Fibroblast of lung (primary cell): ENCODE data around the gene PPIB. TPM values are rescaled to one million over a fixed set of nuclear protein-coding genes. Genes with fewer than 3 reads are reported as not detected.

Experiments
- DNase-seq, 2 donors: peaks; one replicate each; pipeline versions ENCODE4 v3.0.0 to v3.0.0-alpha.2; 2010; ENCODE audit warnings: low read depth in 2 of 2
- H2AFZ ChIP-seq: 2 replicates; pipeline ENCODE4 v1.5.1; 2012; ENCODE audit warnings: low read length, control low read depth, inconsistent platforms
- H3K27ac ChIP-seq: 2 replicates; pipeline ENCODE4 v1.5.1; 2011; ENCODE audit warnings: low read length, control low read depth; ENCODE audit not compliant: insufficient read depth
- H3K27me3 ChIP-seq: 2 replicates; pipeline ENCODE4 v1.5.1; 2011; ENCODE audit warnings: mild to moderate bottlenecking, low read length; ENCODE audit not compliant: control insufficient read depth, insufficient read depth
- H3K36me3 ChIP-seq: 2 replicates; pipeline ENCODE4 v1.5.1; 2011; ENCODE audit warnings: low read length; ENCODE audit not compliant: control insufficient read depth, insufficient read depth
- H3K4me1 ChIP-seq: 2 replicates; pipeline ENCODE4 v1.5.1; 2011; ENCODE audit warnings: low read length; ENCODE audit not compliant: control insufficient read depth, insufficient read depth; ENCODE audit errors: extremely low read depth
- H3K4me2 ChIP-seq: 2 replicates; pipeline ENCODE4 v1.5.1; 2011; ENCODE audit warnings: low read length, control low read depth; ENCODE audit not compliant: insufficient read depth; ENCODE audit errors: extremely low read depth
- H3K4me3 ChIP-seq, 4 experiments: fragments of 200-600 bp in 1 of 4; sonication (generic) in 1 of 4; replicated peaks in 1 of 4; 2 replicates each; pipeline ENCODE4 v1.5.1; 2011 to 2016; ENCODE audit warnings: low read length in 4 of 4, low read depth in 3 of 4, mild to moderate bottlenecking in 3 of 4, control low read depth in 2 of 4, inconsistent platforms in 1 of 4, mixed read lengths in 1 of 4; ENCODE audit not compliant: insufficient read depth in 1 of 4; ENCODE audit errors: control extremely low read depth in 1 of 4
- H3K79me2 ChIP-seq: 2 replicates; pipeline ENCODE4 v1.5.1; 2012; ENCODE audit warnings: mild to moderate bottlenecking, low read length, inconsistent platforms; ENCODE audit not compliant: control insufficient read depth, insufficient read depth
- H3K9ac ChIP-seq: 2 replicates; pipeline ENCODE4 v1.5.1; 2011; ENCODE audit warnings: mild to moderate bottlenecking, low read length, control low read depth; ENCODE audit not compliant: insufficient read depth
- H3K9me3 ChIP-seq: 2 replicates; pipeline ENCODE4 v1.5.1; 2012; ENCODE audit warnings: low read depth, low read length; ENCODE audit not compliant: control insufficient read depth, insufficient read depth
- H4K20me1 ChIP-seq: 2 replicates; pipeline ENCODE4 v1.5.1; 2011; ENCODE audit warnings: low read length; ENCODE audit not compliant: control insufficient read depth, insufficient read depth; ENCODE audit errors: extremely low read depth
- EZH2 ChIP-seq: IDR thresholded peaks from 2 replicates; pipeline ENCODE4 v1.5.1; 2012; ENCODE audit warnings: low read length, control low read depth, mild to moderate bottlenecking; ENCODE audit errors: missing control alignments
- polyA plus RNA-seq, 2 donors: library from polyadenylated mRNA; depleted of rRNA in 1 of 2; stranded (reverse) in 1 of 2; unstranded in 1 of 2; fragments of >200 nt; gene quantifications; 2 replicates each; pipeline ENCODE4 v1.2.1, GENCODE V29; 2011 to 2012; ENCODE audit warnings: missing spikeins in 1 of 2
- total RNA-seq: library from RNA; depleted of rRNA; stranded (reverse); fragments of >200 nt; gene quantifications from 2 replicates; pipeline ENCODE4 v1.2.1, GENCODE V29; 2014
- TF ChIP-seq, protein P1 (sequence below), 2 donors: IDR thresholded peaks in 1 of 2; conservative IDR thresholded peaks in 1 of 2; 1 replicate in 1 of 2; 2 replicates in 1 of 2; pipeline ENCODE4 v1.5.1; 2011 to 2012; ENCODE audit warnings: low read length in 2 of 2, control low read depth in 1 of 2, inconsistent platforms in 1 of 2, low read depth in 1 of 2, mild to moderate bottlenecking in 1 of 2

The PPIB gene
- total and polyA plus RNA-seq, 2 donors (not counting 1 experiment from before 2014, with no cell fraction given) = 639 to 1,174 TPM

DNA sequence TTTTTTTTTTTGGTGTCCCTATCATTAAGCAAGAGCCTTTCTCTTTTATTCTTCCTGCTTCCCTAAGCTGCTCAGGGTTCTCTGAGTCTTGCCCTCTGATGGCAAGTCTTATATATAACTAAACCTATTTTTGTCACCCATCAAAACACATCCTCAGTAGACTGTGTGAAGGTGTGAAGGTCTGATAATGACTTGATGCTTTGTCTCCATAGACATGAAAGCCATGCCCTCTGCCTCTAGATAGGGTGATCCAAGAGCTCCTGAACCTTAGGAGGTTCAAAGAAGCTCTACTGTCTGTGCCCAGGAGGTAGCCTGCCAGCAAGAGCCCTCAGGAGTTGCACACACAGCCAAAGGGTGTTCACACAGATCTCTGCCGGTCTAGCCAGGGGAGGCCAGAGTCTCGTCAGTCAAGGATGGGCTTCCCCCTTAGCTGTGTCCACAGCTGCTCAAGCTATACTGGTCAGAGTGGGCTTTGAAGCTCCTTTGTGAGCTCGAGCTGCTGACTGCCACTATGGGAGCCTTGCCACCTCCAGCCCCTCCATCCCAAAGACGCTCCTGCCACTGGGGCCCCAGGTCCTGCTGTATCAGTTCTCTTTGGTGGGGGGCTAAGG, 24.4 kb downstream of the PPIB start:
- TF ChIP-seq, protein P1, sequence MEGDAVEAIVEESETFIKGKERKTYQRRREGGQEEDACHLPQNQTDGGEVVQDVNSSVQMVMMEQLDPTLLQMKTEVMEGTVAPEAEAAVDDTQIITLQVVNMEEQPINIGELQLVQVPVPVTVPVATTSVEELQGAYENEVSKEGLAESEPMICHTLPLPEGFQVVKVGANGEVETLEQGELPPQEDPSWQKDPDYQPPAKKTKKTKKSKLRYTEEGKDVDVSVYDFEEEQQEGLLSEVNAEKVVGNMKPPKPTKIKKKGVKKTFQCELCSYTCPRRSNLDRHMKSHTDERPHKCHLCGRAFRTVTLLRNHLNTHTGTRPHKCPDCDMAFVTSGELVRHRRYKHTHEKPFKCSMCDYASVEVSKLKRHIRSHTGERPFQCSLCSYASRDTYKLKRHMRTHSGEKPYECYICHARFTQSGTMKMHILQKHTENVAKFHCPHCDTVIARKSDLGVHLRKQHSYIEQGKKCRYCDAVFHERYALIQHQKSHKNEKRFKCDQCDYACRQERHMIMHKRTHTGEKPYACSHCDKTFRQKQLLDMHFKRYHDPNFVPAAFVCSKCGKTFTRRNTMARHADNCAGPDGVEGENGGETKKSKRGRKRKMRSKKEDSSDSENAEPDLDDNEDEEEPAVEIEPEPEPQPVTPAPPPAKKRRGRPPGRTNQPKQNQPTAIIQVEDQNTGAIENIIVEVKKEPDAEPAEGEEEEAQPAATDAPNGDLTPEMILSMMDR (conservative IDR thresholded peaks at IDR 0.05 in 1 of 2, IDR thresholded peaks at IDR 0.05 in 1 of 2; ENCODE audit: low read depth in 1 of 2, low read length in 2 of 2) = no peak
- TF ChIP-seq EZH2 = no peak
- DNase-seq = no peak
- no peaks in the 10 kb centered on the region for H3K79me2 ChIP-seq
- H3K9me3 ChIP-seq = no peaks in the 10 kb centered on the region
- H3K4me1 ChIP-seq = no peaks in the 10 kb centered on the region
- H3K4me2 ChIP-seq = no peak overlapping the region
- H3K9ac ChIP-seq = no peak overlapping the region
- no peak overlapping the region for H3K4me3 ChIP-seq
- H3K36me3 ChIP-seq = peaks cover 17% of the 10 kb centered on the region
- H3K27me3 ChIP-seq = no peaks in the 10 kb centered on the region
- no peak overlapping the region for H3K27ac ChIP-seq
- H4K20me1 ChIP-seq = no peaks in the 10 kb centered on the region
- no peak overlapping the region for H2AFZ ChIP-seq

DNA sequence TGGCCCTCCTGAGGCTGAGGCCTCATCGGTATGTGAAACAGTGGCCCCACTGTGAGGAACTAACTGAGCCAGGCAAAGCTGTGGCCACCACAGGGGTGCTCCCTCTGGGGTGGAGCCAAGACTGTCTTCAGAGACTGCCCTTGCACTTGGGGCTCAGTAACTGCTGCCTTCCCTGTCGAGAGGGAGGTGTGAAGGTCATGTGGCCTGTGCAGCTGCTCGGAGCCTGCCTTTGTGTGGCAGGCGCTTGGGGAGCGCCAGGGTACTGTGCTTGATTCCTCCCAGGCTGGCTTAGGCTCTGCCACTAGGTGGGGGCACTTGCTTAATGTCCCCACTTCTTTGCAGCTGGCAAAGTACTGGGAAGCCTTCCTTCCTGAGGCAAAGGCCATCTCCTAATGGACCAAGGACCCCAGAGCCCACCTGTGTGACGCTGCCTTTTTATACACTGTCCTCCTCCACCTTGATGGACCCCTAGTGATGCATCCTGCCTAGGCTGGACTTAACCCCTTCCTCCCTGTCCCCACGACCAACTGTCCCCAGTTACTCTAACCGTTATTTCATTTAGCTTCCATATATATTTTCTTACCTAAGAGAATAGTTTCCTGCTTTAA, 25.5 kb downstream of the PPIB start:
- Histone ChIP-seq H3K9ac (no peak overlapping the region), H3K4me3 (no peak overlapping the region), H3K4me1 (no peaks in the 10 kb centered on the region), H2AFZ (no peak overlapping the region), H3K4me2 (no peak overlapping the region), H3K27ac (no peak overlapping the region), H3K36me3 (peaks cover 19% of the 10 kb centered on the region), H3K79me2 (no peaks in the 10 kb centered on the region), H4K20me1 (no peaks in the 10 kb centered on the region), H3K9me3 (no peaks in the 10 kb centered on the region), H3K27me3 (no peaks in the 10 kb centered on the region)
- DNase-seq = no peak
- TF ChIP-seq, protein P1 (conservative IDR thresholded peaks at IDR 0.05 in 1 of 2, IDR thresholded peaks at IDR 0.05 in 1 of 2; ENCODE audit: low read depth in 1 of 2, low read length in 2 of 2) = no peak

DNA sequence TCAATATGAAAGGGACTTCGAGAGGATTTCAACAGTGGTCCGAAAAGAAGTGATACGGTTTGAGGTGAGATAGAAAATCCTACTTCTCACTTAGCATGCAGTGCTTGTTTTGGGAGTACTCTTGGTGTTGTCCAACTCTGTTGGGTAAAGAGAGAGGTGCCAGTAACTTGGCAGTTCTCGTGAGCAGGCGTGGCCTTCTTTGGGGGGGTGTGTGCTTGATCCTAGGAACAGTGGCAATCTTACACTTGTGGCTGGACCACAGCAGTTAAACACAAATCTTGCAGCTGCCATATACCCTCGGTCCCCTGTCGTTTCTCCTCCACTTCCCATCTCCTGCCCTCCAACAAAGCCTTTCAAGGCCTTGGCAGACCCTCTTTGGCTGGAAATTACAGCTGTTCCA, 26.5 kb downstream of the PPIB start:
- Histone ChIP-seq H3K9ac (no peak overlapping the region), H3K4me1 (no peaks in the 10 kb centered on the region), H3K79me2 (no peaks in the 10 kb centered on the region), H3K4me2 (no peak overlapping the region), H3K27ac (no peak overlapping the region), H3K27me3 (no peaks in the 10 kb centered on the region), H3K36me3 (peaks cover 19% of the 10 kb centered on the region), H3K4me3 (no peak overlapping the region), H3K9me3 (no peaks in the 10 kb centered on the region), H4K20me1 (no peaks in the 10 kb centered on the region), H2AFZ (no peak overlapping the region)
- no peak for DNase-seq
- TF ChIP-seq, protein P1 (conservative IDR thresholded peaks at IDR 0.05 in 1 of 2, IDR thresholded peaks at IDR 0.05 in 1 of 2; ENCODE audit: low read depth in 1 of 2, low read length in 2 of 2) = no peak
- no peak for TF ChIP-seq EZH2
